B cell (primary cell): Measurements from ENCODE around the gene PRSS50. TPM values are rescaled to one million over a fixed set of nuclear protein-coding genes. Genes with fewer than 3 reads are reported as not detected.

ENCODE experiments used
- ATAC-seq: fragments of 200-7000 bp; cut with Tn5 transposase; one replicate; pipeline ENCODE4 v1.10.0; 2021; ENCODE audit warnings: low read depth, mild to moderate bottlenecking, moderate number of reproducible peaks, moderate library complexity
- CTCF ChIA-PET: fragments of 350-600 bp; sonication (Branson Sonifier 250); formaldehyde crosslinking; loops from one replicate; lab custom pipeline; 2021; ENCODE audit warnings: antibody characterized with exemption, inconsistent platforms; lab: Charles Lee
- POLR2A ChIA-PET: fragments of 350-600 bp; sonication (Branson Sonifier 250); formaldehyde crosslinking; loops from one replicate; lab custom pipeline; 2021; ENCODE audit warnings: antibody characterized with exemption; lab: Charles Lee
- DNase-seq: peaks from one replicate; pipeline ENCODE4 v3.0.0; 2013
- H2AFZ ChIP-seq: 2 replicates; pipeline ENCODE4 v1.6.1; 2012; ENCODE audit warnings: mild to moderate bottlenecking, low read depth, low read length; ENCODE audit not compliant: insufficient read depth, poor library complexity, severe bottlenecking
- H3K27ac ChIP-seq, 2 donors: 1 replicate in 1 of 2; 2 replicates in 1 of 2; pipeline ENCODE4 v1.5.1; 2012 to 2013; ENCODE audit warnings: low read length in 2 of 2, mild to moderate bottlenecking in 2 of 2, moderate library complexity in 1 of 2
- H3K27me3 ChIP-seq, 4 experiments: fragments of 200-600 bp in 1 of 4; sonication (generic) in 1 of 4; replicated peaks in 1 of 4; 1 replicate in 2 of 4; 2 replicates in 2 of 4; pipeline versions ENCODE4 v1.6.1 to v1.7.0; 2013 to 2016; ENCODE audit warnings: low read length in 3 of 4, mild to moderate bottlenecking in 2 of 4, mixed read lengths in 1 of 4, moderate library complexity in 1 of 4; ENCODE audit not compliant: insufficient read depth in 4 of 4, control insufficient read depth in 3 of 4; ENCODE audit errors: control extremely low read depth in 1 of 4
- H3K36me3 ChIP-seq, 2 experiments: replicated peaks in 1 of 2; 1 replicate in 1 of 2; 2 replicates in 1 of 2; pipeline versions ENCODE4 v1.6.1 to v1.7.1; 2013; ENCODE audit warnings: low read length in 1 of 2; ENCODE audit not compliant: insufficient read depth in 2 of 2, control insufficient read depth in 1 of 2; ENCODE audit errors: control extremely low read depth in 1 of 2, extremely low read depth in 1 of 2
- H3K4me1 ChIP-seq, 2 donors: fragments of 200-600 bp in 1 of 2; sonication (generic) in 1 of 2; 1 replicate in 1 of 2; 2 replicates in 1 of 2; pipeline versions ENCODE4 v1.5.1 to v1.6.1; 2013 to 2017; ENCODE audit warnings: low read length in 2 of 2; ENCODE audit not compliant: control insufficient read depth in 2 of 2, insufficient read depth in 2 of 2
- H3K4me2 ChIP-seq: replicated peaks from 2 replicates; pipeline ENCODE3; 2012; ENCODE audit warnings: mild to moderate bottlenecking, low read depth, low read length; ENCODE audit not compliant: poor library complexity, severe bottlenecking
- H3K4me3 ChIP-seq, 5 experiments: fragments of 200-600 bp in 1 of 5; sonication (generic) in 1 of 5; 1 replicate in 3 of 5; 2 replicates in 2 of 5; pipeline versions ENCODE4 v1.5.1 to v1.7.0; 2011 to 2016; ENCODE audit warnings: low read length in 4 of 5, mild to moderate bottlenecking in 4 of 5, low read depth in 2 of 5, control low read depth in 1 of 5, moderate library complexity in 1 of 5; ENCODE audit not compliant: insufficient read depth in 1 of 5; ENCODE audit errors: control extremely low read depth in 1 of 5, extremely low read depth in 1 of 5
- H3K79me2 ChIP-seq: fragments of 200-600 bp; sonication (generic); one replicate; pipeline ENCODE4 v1.6.0; 2016; ENCODE audit warnings: low read length; ENCODE audit not compliant: control insufficient read depth, insufficient read depth
- H3K9ac ChIP-seq: fragments of 200-600 bp; sonication (generic); 2 replicates; pipeline ENCODE4 v1.6.1; 2017; ENCODE audit warnings: mild to moderate bottlenecking, low read length, moderate library complexity
- H3K9me3 ChIP-seq, 3 donors: one replicate each; pipeline versions ENCODE4 v1.6.1 to v1.7.1; 2013; ENCODE audit warnings: low read length in 2 of 3; ENCODE audit not compliant: control insufficient read depth in 2 of 3, insufficient read depth in 1 of 3; ENCODE audit errors: control extremely low read depth in 1 of 3
- H4K20me1 ChIP-seq: 2 replicates; pipeline ENCODE4 v1.6.0; 2012; ENCODE audit warnings: mild to moderate bottlenecking, low read length; ENCODE audit not compliant: insufficient read depth, control insufficient read depth, poor library complexity, severe bottlenecking
- H3K27ac Mint-ChIP-seq: one replicate; pipeline ENCODE4 v1.8.0; 2021; ENCODE audit warnings: mixed read lengths
- H3K27me3 Mint-ChIP-seq: one replicate; pipeline ENCODE4 v1.8.0; 2021; ENCODE audit warnings: mixed read lengths
- H3K4me1 Mint-ChIP-seq: one replicate; pipeline ENCODE4 v1.8.0; 2021; ENCODE audit warnings: mixed read lengths
- H3K4me3 Mint-ChIP-seq: one replicate; pipeline ENCODE4 v1.8.0; 2021; ENCODE audit warnings: mixed read lengths
- H3K9me3 Mint-ChIP-seq: one replicate; pipeline ENCODE4 v1.8.0; 2022; ENCODE audit warnings: mixed read lengths; ENCODE audit not compliant: insufficient read depth
- EZH2 ChIP-seq: IDR thresholded peaks from 2 replicates; pipeline ENCODE4 v1.6.1; 2012; ENCODE audit warnings: borderline replicate concordance, low read depth, mild to moderate bottlenecking, moderate library complexity, low read length; ENCODE audit not compliant: insufficient read depth, poor library complexity, severe bottlenecking
- WGBS: methylation state at CpG from one replicate; pipeline ENCODE4 v1.1.5; 2013; ENCODE audit warnings: missing lambda C conversion rate; ENCODE audit not compliant: insufficient coverage; 5-methylcytosine and 5-hydroxymethylcytosine counted together
- intact Hi-C: fragments of 100-400 bp; cut with micrococcal nuclease; formaldehyde crosslinking; loops from one replicate; pipeline ENCODE4 v1.10.0; 2022
- polyA plus RNA-seq: library from polyadenylated mRNA; depleted of rRNA; stranded (reverse); fragments of >200 nt; gene quantifications from 2 replicates; pipeline ENCODE4 v1.2.3, GENCODE V29; 2012
- total RNA-seq, 2 donors: library from RNA; stranded (reverse); fragments of 120-200 nt in 1 of 2; gene quantifications; 1 replicate in 1 of 2; 2 replicates in 1 of 2; pipeline versions ENCODE4 v1.2.3 to v1.2.4, GENCODE V29; 2013 to 2022
- TF ChIP-seq, protein P1 (sequence below): fragments of 200-600 bp; IDR thresholded peaks from one replicate; pipeline ENCODE4 v1.8.0; 2022; ENCODE audit warnings: antibody characterized with exemption, mild to moderate bottlenecking

PRSS50 gene
- total and polyA plus RNA-seq, 2 donors (not counting 1 experiment from before 2014, with no cell fraction given): 0.09 to 0.10 TPM

DNA sequence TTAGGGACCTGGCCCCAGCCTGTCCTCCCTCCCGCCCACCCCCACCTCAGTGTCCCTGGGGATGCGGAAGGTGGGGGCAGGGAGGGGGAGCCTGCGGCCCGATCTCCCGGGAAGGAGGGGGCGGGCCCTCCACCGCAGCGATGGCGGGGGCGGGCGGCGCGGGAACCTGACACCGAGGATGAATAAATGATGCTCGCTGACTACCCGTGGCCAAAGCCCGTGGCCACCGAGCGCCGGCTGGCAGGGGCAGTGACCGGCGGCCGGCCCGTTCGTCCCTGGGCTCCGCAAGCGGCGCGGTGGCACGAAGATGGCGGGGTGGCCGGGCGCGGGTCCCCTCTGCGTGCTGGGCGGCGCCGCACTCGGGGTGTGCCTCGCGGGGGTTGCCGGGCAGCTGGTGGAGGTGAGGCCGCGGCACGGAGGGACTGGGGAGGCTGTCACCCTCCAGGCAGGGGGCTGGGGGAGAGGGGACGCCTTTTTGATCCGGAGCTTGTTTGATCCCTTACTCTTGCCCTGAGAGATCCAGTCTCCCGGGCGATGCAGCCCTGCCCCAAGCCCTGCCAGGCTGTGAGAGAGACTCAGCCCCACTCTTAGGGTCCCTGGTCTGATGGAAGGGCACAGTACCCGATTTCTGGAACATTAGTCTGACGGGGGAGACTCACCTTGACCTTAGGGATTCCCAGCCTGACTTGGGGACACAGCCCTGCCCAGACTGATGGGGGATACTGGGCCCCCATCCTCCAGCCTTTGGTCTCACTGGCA is 16.3 kb downstream of the PRSS50 start, which contains the start of gene TMIE:
Gene TMIE (plus strand): TSS at position 212 of the 759 bp plus-strand sequence. CDS start 96 bp downstream, at position 308.
- ChIA-PET CTCF (interaction anchor here (1.1 to 2.1 kb wide), 3 partner anchors 9 to 213 kb away, joined by 3 to 7 read pairs (median 3); no protein-coding TSS in a partner anchor), POLR2A (no interaction called here)
- Histone ChIP-seq H3K79me2 (no peaks in the 10 kb centered on the region), H4K20me1 (no peaks in the 10 kb centered on the region), H3K9ac (peak within 1 kb of the TSS; percentile 23), H3K4me1 (peaks cover 3 to 8% of the 10 kb centered on the region in 2 donors), H3K9me3 (no peaks in the 10 kb centered on the region), H3K4me3 (peak within 1 kb of the TSS in 1 of 5 experiments; percentile 29), H3K27me3 (peaks cover 0 to 36% (median 12%) of the 10 kb centered on the region in 4 experiments), H3K36me3 (no peaks in the 10 kb centered on the region), H3K4me2 (peak within 1 kb of the TSS; percentile 72), H3K27ac (no peak within 1 kb of the TSS), H2AFZ (peak within 1 kb of the TSS; percentile 64)
- Mint-ChIP-seq H3K4me1 (peaks cover 4% of the 10 kb centered on the region), H3K27me3 (peaks cover 16% of the 10 kb centered on the region), H3K4me3 (no peak within 1 kb of the TSS), H3K9me3 (no peaks in the 10 kb centered on the region), H3K27ac (no peak within 1 kb of the TSS)
- no peak for TF ChIP-seq EZH2
- TF ChIP-seq, protein P1, sequence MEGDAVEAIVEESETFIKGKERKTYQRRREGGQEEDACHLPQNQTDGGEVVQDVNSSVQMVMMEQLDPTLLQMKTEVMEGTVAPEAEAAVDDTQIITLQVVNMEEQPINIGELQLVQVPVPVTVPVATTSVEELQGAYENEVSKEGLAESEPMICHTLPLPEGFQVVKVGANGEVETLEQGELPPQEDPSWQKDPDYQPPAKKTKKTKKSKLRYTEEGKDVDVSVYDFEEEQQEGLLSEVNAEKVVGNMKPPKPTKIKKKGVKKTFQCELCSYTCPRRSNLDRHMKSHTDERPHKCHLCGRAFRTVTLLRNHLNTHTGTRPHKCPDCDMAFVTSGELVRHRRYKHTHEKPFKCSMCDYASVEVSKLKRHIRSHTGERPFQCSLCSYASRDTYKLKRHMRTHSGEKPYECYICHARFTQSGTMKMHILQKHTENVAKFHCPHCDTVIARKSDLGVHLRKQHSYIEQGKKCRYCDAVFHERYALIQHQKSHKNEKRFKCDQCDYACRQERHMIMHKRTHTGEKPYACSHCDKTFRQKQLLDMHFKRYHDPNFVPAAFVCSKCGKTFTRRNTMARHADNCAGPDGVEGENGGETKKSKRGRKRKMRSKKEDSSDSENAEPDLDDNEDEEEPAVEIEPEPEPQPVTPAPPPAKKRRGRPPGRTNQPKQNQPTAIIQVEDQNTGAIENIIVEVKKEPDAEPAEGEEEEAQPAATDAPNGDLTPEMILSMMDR: no peak
- DNase-seq: no peak
- ATAC-seq: no peak
- WGBS: 12% methylated on average over 50 of the region's 51 CpGs
- intact Hi-C loops: no loop called here

DNA sequence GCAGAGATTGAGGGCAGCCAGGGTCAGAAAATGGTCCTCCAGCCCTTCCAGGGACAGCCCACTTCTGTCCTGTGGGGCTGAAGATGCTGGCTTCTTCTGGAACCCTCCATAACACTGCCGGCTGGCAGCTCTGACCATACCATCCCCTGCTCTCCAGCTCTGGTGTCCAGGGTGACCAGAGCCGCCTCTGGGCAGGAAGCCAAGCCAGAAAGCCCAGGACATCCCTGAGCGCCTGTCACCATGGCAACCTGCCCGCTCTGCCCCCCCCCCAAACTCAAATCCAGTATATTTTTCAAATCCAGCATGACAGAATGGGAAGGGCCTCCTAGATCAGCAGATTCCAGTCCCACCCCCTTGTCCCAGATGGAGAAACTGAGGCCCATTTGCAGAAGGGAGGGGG is 16.9 kb downstream of the PRSS50 start:
- Mint-ChIP-seq H3K4me1 (peaks cover 8% of the 10 kb centered on the region), H3K27ac (no peak overlapping the region), H3K9me3 (no peaks in the 10 kb centered on the region), H3K4me3 (no peak overlapping the region), H3K27me3 (peaks cover 16% of the 10 kb centered on the region)
- no peak for ATAC-seq
- no peaks in the 10 kb centered on the region for H3K9me3 ChIP-seq
- H3K4me2 ChIP-seq: no peak overlapping the region
- no peaks in the 10 kb centered on the region for H3K36me3 ChIP-seq
- H3K27me3 ChIP-seq: peaks cover 0 to 36% (median 12%) of the 10 kb centered on the region in 4 experiments
- H3K9ac ChIP-seq: no peak overlapping the region
- H3K4me1 ChIP-seq: peaks cover 9 to 10% of the 10 kb centered on the region in 2 donors
- POLR2A ChIA-PET: no interaction called here
- no peak overlapping the region for H2AFZ ChIP-seq
- 94% methylated on average over 2 of the region's 4 CpGs for WGBS
- H3K4me3 ChIP-seq: no peak overlapping the region
- no peak overlapping the region for H3K27ac ChIP-seq
- no peaks in the 10 kb centered on the region for H3K79me2 ChIP-seq
- no peak for DNase-seq
- TF ChIP-seq, protein P1: no peak
- no peak for TF ChIP-seq EZH2
- intact Hi-C loops: no loop called here
- no peaks in the 10 kb centered on the region for H4K20me1 ChIP-seq
- CTCF ChIA-PET: no interaction called here
